ENCODE measurements around the gene GNG14.
"Not testable (repeated sequence)": the region's sequence is repeated elsewhere in the genome, so short reads cannot be mapped to it uniquely, and the experiment has no call there.

GNG14 gene

GRCh38 chr19:12687496-12688196, at the start of gene GNG14:
Gene GNG14 (plus strand): TSS chr19:12687998. CDS start chr19:12688049, 51 bp downstream.
- FAIRE-seq, result no peak

- FAIRE-seq, result no peak
Observed at GRCh38 chr19:12638611-12639182, 49.1 kb upstream of the GNG14 start.

- FAIRE-seq, result no peak
Observed at GRCh38 chr19:12639901-12640613, 47.7 kb upstream of the GNG14 start.

GRCh38 chr19:12641456-12641855, 46.3 kb upstream of the GNG14 start:
- FAIRE-seq, result no peak

- no peak for FAIRE-seq
Observed at GRCh38 chr19:12642506-12642905, 45.3 kb upstream of the GNG14 start.

- FAIRE-seq, result not testable (repeated sequence)
Observed at GRCh38 chr19:12643716-12644115, 44.1 kb upstream of the GNG14 start.

- no peak for FAIRE-seq
Observed at GRCh38 chr19:12646551-12646950, 41.2 kb upstream of the GNG14 start.

- FAIRE-seq, result no peak
Observed at GRCh38 chr19:12647047-12647446, 40.8 kb upstream of the GNG14 start.

GRCh38 chr19:12647490-12648071, 40.2 kb upstream of the GNG14 start:
- no peak for FAIRE-seq

GRCh38 chr19:12648088-12648487, 39.7 kb upstream of the GNG14 start:
- FAIRE-seq, result no peak

GRCh38 chr19:12649941-12650340, 37.9 kb upstream of the GNG14 start:
- FAIRE-seq, result no peak

- FAIRE-seq, result no peak
Observed at GRCh38 chr19:12652219-12652618, 35.6 kb upstream of the GNG14 start.

GRCh38 chr19:12655546-12655945, 32.3 kb upstream of the GNG14 start:
- FAIRE-seq, result no peak

GRCh38 chr19:12656899-12657571, 30.8 kb upstream of the GNG14 start:
- no peak for FAIRE-seq

- FAIRE-seq, result no peak
Observed at GRCh38 chr19:12657966-12658365, 29.8 kb upstream of the GNG14 start.

- no peak for FAIRE-seq
Observed at GRCh38 chr19:12660980-12661379, 26.8 kb upstream of the GNG14 start.

- FAIRE-seq, result no peak
Observed at GRCh38 chr19:12664406-12665280, 23.2 kb upstream of the GNG14 start.

- FAIRE-seq, result no peak
Observed at GRCh38 chr19:12665281-12665573, 22.6 kb upstream of the GNG14 start.

- no peak for FAIRE-seq
Observed at GRCh38 chr19:12665671-12666264, 22.0 kb upstream of the GNG14 start.

GRCh38 chr19:12666265-12667048, 21.3 kb upstream of the GNG14 start, which contains the start of the genes MAN2B1 and WDR83:
Gene MAN2B1 (minus strand): TSS chr19:12666742. CDS start chr19:12666701, 41 bp downstream.
Gene WDR83 (plus strand): TSS chr19:12666807. CDS start chr19:12669791, 2,984 bp downstream.
- FAIRE-seq, result no peak
